Hematopoietic multipotent progenitor cell treated with erythropoietin and hydrocortisone succinate and interleukin-3 and kit ligand, for 6 days (in vitro differentiated cells): ENCODE results near the gene STXBP6.

Experiments
- DNase-seq: peaks from one replicate; pipeline ENCODE4 v3.0.0-alpha.2; 2015

Gene STXBP6

DNA sequence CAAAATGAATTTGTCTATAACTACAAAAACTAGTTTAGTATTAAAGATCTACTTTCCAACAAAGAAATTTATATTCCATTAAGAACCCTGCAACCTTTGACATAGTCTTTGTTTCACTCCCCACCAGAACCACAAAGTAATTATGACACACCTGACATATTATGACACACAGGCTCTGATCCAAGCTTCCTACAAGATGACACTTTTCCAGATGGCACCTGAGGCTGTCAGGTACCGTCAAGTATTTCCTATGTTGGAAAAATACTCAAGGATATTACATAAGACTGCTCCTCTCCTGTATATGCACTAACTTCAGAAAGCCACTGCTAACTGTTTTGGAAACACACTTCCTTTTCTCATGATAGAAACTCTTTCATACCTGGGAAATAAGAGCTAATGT is 38.9 kb downstream of the STXBP6 start:
- no peak for DNase-seq

DNA sequence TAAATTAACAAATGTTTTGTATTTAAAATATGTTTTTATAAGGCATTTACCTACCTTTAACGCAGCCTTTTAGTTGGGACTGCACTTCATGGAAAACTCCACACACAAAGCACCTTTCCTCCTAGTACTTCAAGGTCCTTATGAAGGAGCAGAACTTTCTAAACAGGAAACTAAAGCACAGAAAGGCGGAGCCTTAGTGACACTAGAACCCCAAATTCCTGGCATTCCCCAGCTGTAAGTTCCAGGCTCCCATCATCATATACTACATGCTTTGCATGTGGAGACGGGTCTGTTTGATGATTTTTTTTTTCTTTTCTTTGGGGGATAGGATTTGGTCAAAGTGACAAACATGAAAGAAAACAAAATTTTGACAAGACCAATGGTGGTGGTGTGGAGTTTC is 39.5 kb downstream of the STXBP6 start:
- no peak for DNase-seq

DNA sequence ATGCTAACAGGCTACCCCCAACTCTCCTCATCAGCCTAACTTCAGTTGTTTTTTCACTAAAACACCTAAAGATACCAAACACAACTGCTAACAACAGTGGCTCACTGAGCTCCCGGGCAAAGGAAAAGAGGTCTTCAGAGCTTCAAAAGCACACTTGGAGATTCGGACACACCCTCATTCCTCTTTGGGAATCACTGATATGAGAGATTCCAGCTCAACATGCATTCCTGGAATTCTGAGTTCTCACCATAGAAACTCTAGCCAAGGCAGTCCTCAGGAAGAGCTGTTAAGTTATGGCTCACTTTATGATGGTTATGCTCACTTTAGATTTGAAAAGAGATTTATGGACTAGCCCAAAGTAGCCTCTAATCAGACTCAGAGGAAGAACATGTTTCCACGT is 40.1 kb downstream of the STXBP6 start:
- no peak for DNase-seq

DNA sequence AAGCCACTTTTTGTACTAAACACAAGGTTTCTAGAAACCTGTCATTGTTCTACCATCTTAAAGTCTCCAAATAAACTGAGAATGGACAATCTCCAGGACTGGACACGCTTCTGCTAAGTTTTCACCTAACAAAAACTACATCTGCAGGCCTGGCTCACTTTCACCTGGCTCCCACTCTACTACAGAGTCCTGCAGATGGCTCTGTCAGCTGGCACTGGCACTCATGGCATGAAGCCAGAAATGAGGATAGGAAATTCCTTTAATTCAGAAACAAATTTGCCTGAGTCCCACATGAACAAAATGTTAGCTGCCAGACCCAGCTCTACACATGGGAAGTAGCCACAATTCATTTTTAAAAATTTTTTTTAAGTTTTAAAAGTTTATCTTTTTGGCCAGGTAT is 42.1 kb downstream of the STXBP6 start:
- no peak for DNase-seq

DNA sequence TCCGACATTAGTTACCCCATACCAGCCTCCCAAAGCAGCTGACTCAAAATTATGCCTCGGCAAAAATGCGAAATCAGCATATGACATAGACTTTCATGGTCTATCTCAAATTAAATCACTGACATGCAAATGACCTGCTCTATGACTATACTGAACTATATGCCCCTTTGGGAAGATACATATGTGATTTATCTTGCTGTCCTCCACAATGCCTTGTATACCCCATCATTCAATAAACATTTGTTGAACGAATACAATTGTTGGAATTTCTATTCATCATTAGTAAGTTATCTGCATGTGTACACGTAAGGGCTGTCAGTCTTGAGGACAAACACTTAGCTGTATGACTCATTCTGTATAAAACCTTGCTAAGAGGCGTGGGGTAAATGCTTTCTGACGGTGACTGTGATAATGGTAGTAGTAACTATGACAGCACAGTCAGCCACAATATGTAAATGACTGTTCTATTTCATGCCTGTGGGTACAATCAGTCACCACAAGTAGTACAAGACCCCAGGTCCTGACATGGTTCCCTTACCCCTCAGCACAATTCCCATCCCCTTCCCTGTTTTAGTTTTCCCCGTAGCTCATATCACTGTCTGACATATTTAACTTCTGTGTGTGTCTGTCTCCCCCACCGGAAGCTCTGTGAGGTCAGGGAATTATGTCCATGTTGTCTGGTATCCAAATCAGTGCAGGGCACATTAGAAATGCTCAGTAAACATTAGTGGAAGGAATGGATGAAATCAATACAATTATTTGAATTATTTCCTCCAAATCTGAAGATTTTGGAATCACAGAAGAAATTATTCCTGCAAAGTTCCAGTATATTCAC is 42.8 kb downstream of the STXBP6 start:
- no peak for DNase-seq

DNA sequence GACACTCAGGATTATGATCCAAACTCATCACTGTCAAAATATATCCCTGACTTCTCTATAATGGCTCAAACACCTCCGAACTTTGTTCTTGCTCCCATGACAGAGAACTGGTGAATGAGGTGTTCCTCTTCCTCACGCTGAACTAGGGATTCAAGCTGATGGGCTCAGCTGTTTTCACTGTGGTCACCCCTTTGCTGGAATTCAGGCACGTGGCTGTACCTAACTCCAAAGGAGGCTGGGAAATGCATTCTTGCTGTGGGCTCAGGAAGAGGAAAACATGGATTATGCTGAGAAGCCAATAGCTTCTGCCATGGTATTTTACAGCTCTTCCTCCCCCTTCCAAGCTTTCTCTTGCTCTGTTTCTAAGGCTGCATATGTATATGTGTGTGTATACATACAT is 43.9 kb downstream of the STXBP6 start:
- no peak for DNase-seq

DNA sequence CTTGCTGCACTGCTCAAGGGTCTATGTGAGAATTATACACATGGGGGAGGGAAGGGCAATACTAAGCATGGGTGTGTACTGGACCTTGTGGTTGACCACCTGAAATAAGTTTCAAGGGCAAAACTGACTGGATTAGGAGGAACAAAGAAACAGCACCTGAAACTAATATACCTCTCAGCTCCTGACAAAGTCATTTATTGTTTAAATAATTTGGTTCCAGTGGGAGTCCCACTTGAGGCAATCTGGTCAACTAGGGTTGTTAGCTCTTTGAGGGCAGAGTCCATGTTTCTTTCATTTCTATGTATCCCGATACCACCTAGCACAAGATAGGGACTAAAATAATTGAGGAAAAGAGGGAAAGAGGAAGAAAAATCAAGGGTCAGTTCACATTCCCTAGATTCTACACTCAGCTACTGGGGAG is 45.5 kb downstream of the STXBP6 start:
- no peak for DNase-seq

DNA sequence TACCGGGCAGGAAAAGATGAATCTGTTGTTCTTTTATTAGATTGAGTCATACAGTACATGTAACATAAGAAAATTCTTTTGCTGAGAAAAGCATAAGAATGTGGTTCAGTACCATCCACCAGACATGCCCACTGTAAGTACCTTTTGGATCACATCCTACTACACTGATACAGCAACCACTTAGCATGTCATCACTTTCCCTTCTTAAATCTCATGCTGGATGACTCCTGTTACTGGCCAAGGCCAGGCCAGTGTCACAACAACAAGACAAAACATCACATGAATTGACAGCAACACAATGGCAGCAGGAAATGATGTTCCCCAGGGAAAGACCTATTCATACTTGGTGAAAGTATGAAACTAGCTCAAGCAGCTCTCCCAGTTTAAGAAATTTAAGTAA is 46.4 kb downstream of the STXBP6 start:
- no peak for DNase-seq

DNA sequence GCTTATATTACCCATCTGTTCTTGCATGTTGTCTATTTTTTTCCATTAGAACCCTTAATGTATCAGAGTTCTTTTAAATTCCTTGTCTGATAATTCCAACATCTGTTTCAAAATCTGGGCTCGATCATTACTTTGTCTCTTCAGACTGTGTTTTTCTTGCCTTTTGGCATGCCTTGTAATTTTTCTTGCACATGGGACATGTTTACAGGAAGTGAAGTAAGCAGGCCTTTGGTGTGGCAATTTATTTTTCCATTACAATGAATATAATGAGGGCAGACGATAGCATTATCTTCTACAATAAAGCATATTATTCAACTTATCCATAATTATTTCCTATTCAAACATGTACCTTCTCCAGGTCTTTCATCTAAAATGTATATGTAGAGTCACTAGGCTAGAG is 48.3 kb downstream of the STXBP6 start:
- no peak for DNase-seq

DNA sequence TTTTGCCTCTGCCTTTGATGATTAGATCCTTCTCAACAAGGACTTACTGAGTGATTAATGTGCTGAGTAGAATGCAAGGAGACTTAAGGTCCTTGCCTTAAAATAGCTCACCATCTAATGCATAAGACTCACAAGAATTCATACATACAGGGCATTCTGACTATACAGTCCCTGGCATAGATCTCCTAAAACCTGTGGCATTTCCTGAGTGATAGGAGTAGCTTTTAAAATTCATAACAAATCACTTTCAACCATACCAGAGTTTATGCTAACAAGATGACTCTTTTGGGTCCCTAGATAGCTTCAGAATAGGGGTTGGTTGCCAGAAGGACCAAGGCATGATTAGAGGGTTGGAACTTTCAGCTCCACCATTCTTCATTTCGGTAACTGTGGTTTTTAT is 48.8 kb downstream of the STXBP6 start:
- no peak for DNase-seq

DNA sequence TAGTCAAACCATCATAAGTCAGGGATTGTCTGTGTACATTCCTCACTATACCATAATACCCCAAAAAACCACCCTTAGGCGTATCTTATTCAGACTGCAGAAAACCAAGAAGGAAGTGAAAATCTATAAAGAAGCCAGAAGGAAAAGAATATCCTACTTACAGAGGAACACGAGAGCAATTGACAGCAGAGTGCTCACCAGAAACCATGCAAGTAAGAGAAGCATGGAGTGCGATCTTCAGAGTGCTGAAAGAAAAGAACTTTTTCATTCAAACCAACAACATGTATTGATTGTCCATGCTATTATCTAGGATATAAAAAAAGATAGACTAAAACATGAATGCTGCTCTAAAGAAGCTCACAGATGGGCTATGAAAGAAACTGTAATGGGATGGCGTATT is 50.8 kb downstream of the STXBP6 start:
- DNase-seq = no peak

DNA sequence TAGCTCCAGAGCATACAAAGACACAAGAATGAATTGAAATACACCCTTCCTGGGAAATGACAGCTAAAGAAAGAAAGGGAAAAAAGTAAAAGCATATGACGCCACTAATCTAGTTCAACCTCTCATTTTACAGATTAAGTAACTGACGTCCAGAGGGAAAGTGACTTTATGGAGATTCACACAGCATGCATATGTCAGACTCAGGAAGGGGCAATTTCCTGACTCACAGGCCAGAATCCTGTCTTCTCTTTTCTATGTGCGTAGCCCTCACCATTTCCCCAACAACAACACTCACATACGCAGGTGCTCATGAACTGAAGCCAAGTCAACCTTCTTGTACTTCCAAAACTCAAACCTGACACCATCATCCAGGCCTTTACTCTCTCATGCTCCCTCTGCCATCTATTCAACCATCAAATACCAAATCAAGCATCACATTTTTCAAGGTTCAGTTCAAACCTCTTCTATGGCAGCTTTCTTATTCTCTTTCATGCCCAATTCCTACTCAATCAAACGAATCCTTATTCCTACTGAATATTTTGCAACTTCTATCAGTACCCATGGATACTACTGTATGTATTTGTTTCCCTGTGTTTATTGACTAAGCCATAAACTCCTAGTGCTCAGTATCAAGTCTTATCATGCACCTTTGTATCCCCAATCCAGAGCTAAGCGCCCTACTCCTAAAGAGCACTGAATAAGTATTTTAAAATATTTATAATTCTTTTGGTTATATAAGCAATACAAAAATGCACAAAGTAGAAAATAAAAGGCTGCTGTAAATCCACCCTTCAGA is 52.8 kb downstream of the STXBP6 start:
- DNase-seq = no peak

DNA sequence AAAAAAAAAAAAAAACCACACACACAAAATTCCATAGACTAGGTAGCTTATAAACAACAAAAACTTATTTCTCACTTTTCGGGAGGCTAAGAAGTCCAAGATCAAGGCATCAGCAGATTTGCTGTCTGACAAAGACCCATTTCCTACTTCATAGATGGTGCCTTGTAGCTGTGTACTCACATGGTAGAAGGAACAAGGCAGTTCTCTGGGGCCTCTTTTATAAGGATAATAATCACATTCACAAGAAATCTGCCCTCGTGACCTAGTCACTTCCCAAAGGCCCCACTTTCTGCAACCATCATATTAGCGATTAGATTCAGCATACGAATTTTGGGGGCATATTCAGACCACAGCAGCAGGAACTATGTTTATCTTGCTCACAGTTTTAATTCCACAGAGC is 54.9 kb downstream of the STXBP6 start:
- DNase-seq = no peak

DNA sequence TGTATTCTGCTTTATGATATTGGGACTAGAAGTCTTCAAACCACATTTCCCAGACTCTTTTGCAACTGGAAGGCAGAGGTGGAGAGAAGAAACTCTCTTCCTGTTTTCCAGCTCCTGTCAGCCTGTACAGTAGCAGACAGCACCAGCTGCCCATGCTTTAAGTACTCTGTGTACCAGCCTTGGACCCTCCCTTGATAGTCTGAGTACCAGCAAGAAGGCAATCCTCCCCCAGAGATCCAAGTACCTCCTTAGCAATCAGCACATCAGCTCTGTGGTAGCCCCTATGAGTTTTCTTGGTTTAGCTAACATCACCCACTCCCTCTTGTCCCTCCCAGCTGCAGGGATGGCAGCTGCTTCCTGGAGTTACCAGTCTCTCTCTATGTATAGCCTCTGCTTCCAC is 56.3 kb downstream of the STXBP6 start:
- DNase-seq = no peak

DNA sequence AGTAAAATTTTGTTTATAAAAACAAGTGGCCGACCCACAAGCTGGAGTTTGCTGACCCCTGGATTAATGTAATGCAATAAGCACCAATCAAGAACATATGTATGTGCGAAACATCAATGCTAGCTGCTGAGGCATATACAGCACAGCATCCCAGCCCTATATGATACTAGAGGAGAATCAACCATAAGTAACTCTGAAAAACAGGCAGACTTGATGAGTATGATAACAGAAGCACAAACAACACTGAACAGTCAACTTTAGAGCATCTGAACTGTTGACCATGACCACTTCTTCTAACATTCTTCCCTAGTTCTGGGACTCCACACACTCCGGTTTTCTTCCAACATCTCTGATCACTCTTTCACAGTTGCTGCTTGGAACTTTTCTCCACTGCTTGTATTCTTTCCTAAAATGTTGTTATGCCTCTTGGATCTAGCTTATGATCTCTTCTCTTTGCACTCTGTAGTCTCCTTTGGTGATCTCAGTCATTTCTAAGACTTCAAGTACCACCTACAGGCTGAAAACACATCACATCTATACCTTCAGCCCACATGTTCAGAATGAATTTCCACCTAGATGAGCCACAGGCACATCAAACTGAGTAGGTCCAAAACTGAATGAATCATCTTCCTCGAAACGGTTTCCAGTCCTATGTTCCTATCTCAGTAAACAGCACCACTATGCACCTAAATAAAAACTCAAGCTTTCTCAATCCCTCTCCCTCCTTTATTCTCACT is 57.2 kb downstream of the STXBP6 start:
- no peak for DNase-seq

DNA sequence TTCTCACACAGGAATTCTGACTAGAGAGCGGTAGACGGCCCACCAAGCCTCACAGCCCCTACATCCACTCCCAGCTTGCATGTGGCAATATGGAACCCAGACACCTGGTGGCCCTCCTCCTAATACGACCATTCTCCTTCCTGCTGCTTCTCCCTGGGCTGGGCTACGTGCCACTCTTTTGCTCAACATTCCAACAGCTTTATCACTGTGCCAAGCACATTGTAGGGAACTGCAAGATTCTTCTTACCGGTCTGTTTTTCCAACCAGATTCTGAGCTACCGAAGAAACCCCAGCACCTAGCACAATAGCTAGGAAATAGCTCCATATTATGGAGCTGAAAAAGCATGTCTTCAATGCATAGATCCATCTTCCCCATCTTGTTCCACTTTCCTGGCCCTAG is 58.1 kb downstream of the STXBP6 start:
- no peak for DNase-seq

DNA sequence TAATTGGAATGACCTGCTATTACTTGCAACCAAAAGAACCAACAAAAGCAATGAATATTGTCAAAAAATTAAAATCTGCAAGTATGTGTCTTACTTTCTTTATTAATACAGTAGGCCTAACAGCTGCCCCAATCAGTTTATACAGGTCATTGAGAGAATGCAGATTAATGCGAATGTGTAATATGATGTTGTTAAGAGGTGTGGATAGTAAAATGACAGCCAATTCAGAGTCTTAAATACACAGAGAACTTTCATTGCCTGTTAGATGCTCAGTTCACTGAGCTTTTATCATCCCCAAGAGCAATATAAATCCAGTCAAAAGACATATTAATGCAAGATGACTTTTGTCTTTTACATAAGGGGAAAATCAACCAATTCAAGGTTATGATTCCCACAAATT is 58.7 kb downstream of the STXBP6 start:
- no peak for DNase-seq

DNA sequence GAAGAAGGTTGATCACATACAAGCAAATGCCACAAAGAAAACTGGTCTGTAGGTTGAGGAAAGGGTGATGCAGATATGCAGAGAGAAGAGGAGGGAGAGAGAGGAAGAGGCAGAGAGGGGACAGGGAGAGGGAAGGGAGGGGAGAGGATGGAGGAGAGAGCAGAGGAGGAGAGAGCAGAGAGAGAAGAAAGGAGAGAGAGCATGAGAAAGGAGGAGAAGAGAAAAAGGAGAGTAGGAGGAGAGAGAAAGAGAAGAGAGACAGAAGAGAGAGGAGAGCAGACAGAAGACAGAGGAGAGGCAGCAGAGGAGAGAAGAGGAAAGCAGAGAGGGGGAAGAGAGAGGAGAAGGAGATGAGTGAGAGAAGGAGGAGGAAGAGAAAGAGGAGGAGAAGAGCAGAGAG is 59.2 kb downstream of the STXBP6 start:
- no peak for DNase-seq

DNA sequence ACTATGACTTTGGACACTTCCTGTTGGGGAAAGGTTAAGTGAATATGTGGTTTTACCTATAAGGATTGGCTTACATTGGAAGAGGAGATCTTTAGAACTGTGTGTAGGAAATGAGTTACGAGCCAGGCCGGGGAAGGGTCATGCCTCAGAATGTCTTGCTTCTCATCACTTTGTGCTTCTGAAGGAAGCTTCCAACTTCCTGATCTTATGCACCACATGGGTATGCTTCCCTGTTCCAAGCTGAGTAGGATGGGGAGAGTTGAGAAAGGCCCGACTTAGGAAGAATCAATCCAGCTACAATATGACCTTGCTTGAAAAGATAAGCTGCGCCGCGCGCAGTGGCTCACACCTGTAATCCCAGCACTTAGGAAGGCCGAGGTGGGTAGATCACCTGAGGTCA is 59.9 kb downstream of the STXBP6 start:
- no peak for DNase-seq

DNA sequence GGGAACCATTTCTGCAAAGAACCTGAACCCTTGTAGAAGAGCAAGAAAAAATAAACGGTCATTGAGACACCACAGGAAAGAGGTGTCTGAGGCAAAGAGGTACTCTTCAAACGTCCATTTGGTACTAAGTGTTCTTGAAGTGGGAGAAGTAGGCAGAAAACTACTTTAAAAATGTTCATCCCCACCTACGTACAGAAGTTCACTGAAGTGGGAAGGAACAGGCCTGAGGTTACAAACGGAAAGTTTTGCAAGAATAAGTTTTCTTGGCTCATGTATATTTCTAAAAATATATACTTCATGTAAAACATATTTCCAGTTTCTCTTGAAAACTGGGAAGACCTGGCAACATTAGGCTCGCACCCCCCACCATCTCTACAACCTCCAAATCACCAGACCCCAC is 61.2 kb downstream of the STXBP6 start:
- no peak for DNase-seq

DNA sequence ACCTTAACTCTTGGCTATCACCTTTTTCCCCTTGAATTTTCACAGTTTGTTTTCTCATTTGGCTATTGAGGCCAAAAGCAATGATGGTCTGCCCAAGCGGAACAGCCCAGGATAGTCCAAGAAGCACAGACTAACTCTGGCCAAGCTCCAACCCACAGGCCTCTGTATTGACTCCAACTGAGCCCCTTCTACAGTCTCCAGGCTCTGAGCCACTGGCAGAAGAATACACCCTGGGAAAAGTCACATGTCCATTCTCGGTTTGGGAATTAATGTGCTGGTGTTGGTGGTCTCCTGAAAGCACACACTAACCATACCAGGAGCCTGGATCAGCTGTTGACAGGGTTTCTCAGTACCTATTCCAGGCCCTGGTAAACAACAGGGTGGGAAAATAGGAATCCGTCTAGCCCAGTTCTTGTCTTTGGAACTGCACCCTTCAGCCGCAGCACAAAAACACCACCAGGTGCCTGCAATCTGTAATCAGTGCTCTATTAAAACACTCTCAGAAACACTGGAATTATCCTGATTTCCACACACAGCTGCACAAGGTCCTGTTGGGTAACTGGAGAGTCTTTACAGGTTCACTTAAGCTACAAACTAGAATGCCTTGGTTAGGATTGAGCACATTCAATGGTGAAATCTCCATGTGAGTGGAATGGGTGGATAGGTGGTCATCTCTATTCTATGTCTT is 63.6 kb downstream of the STXBP6 start:
- DNase-seq = no peak

DNA sequence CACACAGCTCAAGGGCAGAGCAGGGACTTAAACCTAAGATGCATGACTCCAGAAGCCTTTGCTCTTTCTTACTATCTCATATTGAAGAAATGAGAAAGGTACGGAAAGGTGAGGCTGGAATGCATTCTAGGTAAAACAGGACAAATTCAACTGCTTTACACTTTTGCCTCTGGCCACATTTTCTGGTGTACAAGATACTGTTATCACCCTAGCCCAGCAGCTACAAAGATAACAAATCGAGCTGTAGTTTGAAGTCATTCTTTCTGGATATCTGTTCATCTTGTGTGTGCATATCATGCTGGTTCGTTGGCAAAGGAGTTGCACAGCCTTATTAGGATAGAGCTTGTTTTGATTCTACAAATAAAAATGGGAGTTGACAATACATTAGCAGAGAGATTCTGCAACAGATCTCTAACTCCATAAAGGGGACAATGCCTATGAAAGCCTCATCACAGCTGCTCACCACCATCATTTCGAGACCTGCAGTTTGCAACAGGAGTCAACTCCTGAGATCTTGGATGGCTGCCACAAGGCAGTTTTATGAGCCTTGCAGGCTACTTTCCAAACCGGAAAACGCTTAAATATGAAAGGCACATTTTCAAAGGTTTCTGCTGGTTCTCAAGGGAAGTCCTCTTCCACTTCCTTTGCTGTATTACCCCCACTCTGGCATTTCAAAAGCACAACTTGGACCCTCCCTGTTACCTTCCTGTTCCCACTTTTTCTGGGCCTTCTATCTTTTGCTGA is 64.9 kb downstream of the STXBP6 start:
- DNase-seq = peak; percentile 85
